Cardiac septum (tissue), 1 donor: ENCODE measurements around the gene CD82. TPM values are rescaled to one million over a fixed set of nuclear protein-coding genes. Genes with fewer than 3 reads are reported as not detected.

Experiments used
- DNase-seq: peaks from one replicate; pipeline ENCODE4 v3.0.0-alpha.2; 2020; ENCODE audit warnings: low spot score
- intact Hi-C: fragments of 100-400 bp; cut with DNase I; formaldehyde crosslinking; loops from one replicate; pipeline ENCODE4 v1.14.0; 2022
- total RNA-seq: library from RNA; stranded (reverse); fragmentation: NEBNext Ultra II Directional; extraction: Animal tissue kit (Norgen Biotek cat#: 25700); gene quantifications from one replicate; pipeline ENCODE4 v1.2.1, GENCODE V29; 2021
- donor health status: DM: no; HTN: no; CAD: no.

CD82 gene
- total RNA-seq, 1 donor from 2014 or later = 27.9 TPM

GRCh38 chr11:44570411-44571155 is 5.1 kb downstream of the CD82 start:
- intact Hi-C loops = no loop called here
- no peak for DNase-seq

- intact Hi-C loops = no loop called here
- DNase-seq = no peak
Measured at GRCh38 chr11:44571871-44572270, 6.4 kb downstream of the CD82 start.

GRCh38 chr11:44572436-44572835 is 7.0 kb downstream of the CD82 start:
- intact Hi-C loops = no loop called here
- DNase-seq = no peak

- intact Hi-C loops = no loop called here
- no peak for DNase-seq
Measured at GRCh38 chr11:44572884-44573283, 7.4 kb downstream of the CD82 start.

GRCh38 chr11:44573333-44573732 is 7.9 kb downstream of the CD82 start:
- intact Hi-C loops = no loop called here
- DNase-seq = no peak

GRCh38 chr11:44574610-44575287 is 9.3 kb downstream of the CD82 start:
- no peak for DNase-seq
- intact Hi-C loops = no loop called here

GRCh38 chr11:44575288-44575672 is 9.8 kb downstream of the CD82 start:
- intact Hi-C loops = no loop called here
- DNase-seq = no peak

- intact Hi-C loops = no loop called here
Measured at GRCh38 chr11:44575962-44576361, 10.5 kb downstream of the CD82 start.

GRCh38 chr11:44576656-44577055 is 11.2 kb downstream of the CD82 start:
- no peak for DNase-seq
- intact Hi-C loops = no loop called here

More at GRCh38 chr11:44575962-44576361, 10.5 kb downstream of the CD82 start:
- DNase-seq = no peak

GRCh38 chr11:44577231-44577830 is 11.9 kb downstream of the CD82 start:
- DNase-seq = no peak
- intact Hi-C loops = no loop called here

- DNase-seq = no peak
- intact Hi-C loops = no loop called here
Measured at GRCh38 chr11:44578279-44578678, 12.8 kb downstream of the CD82 start.

GRCh38 chr11:44579302-44579761 is 13.9 kb downstream of the CD82 start:
- intact Hi-C loops = no loop called here
- no peak for DNase-seq

GRCh38 chr11:44580701-44581100 is 15.2 kb downstream of the CD82 start:
- intact Hi-C loops = no loop called here
- DNase-seq = no peak

- intact Hi-C loops = no loop called here
- no peak for DNase-seq
Measured at GRCh38 chr11:44581246-44581645, 15.8 kb downstream of the CD82 start.

GRCh38 chr11:44582641-44583352 is 17.3 kb downstream of the CD82 start:
- DNase-seq = no peak
- intact Hi-C loops = no loop called here

- DNase-seq = no peak
- intact Hi-C loops = no loop called here
Measured at GRCh38 chr11:44583353-44583669, 17.8 kb downstream of the CD82 start.

GRCh38 chr11:44585421-44585820 is 20.0 kb downstream of the CD82 start:
- intact Hi-C loops = no loop called here

GRCh38 chr11:44589301-44589700 is 23.8 kb downstream of the CD82 start:
- no peak for DNase-seq
- intact Hi-C loops = no loop called here

More at GRCh38 chr11:44585421-44585820, 20.0 kb downstream of the CD82 start:
- peak; percentile 80 for DNase-seq

GRCh38 chr11:44590769-44591168 is 25.3 kb downstream of the CD82 start:
- intact Hi-C loops = no loop called here
- DNase-seq = no peak

GRCh38 chr11:44591557-44591956 is 26.1 kb downstream of the CD82 start:
- DNase-seq = no peak
- intact Hi-C loops = no loop called here
